ENCODE measurements around the gene DEAF1. TPM values are rescaled to one million over a fixed set of nuclear protein-coding genes. Genes with fewer than 3 reads are reported as not detected.
A peak's percentile ranks its signal among the peaks of the same experiment; 100 is the strongest.
"Not testable (repeated sequence)": the region's sequence is repeated elsewhere in the genome, so short reads cannot be mapped to it uniquely, and the experiment has no call there.

The DEAF1 gene, protein sequence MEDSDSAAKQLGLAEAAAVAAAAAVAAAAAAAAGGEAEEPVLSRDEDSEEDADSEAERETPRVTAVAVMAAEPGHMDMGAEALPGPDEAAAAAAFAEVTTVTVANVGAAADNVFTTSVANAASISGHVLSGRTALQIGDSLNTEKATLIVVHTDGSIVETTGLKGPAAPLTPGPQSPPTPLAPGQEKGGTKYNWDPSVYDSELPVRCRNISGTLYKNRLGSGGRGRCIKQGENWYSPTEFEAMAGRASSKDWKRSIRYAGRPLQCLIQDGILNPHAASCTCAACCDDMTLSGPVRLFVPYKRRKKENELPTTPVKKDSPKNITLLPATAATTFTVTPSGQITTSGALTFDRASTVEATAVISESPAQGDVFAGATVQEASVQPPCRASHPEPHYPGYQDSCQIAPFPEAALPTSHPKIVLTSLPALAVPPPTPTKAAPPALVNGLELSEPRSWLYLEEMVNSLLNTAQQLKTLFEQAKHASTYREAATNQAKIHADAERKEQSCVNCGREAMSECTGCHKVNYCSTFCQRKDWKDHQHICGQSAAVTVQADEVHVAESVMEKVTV
- 69.0 and 74.6 TPM in 2 replicates for total RNA-seq (2014; rRNA removed; shearing (Covaris generic))

DNA sequence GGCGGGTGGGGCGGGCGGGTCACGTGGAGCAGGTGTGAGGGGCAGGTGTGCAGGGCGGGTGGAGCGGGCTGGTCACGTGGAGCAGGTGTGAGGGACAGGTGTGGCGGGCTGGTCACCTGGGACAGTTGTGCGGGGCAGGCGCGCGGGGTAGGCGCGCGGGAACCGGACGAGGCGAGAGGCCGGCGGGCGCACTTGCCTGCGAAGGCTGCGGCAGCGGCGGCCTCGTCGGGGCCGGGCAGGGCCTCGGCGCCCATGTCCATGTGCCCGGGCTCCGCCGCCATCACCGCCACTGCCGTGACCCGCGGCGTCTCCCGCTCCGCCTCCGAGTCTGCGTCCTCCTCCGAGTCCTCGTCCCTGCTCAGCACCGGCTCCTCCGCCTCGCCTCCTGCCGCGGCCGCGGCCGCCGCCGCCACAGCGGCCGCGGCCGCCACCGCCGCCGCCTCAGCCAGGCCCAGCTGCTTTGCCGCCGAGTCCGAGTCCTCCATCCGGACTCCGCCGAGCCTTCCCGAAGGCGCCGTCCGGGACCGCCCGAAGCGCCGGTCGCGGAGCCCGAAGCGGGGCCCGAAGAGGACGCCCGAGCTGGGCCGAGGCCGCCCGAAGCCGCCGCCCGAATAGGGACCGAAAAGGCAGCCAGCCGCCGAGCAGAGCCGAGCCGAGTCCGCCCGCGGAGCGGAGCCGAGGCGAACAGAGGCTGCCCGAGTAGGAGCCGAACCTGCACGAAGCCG lies at the start of gene DEAF1:
Gene DEAF1 (minus strand): TSS at position 660 of the 725 bp plus-strand sequence. CDS start 175 bp downstream, at position 485.
- no peaks in the 10 kb centered on the region; the same call in 1 of the 2 replicates for H3K36me3 ChIP-seq (replicated peaks; ENCODE audit: control insufficient read depth, insufficient read depth, low read length)
- peak; percentile 98 for DNase-seq
- peak within 1 kb of the TSS; percentile 89 for H3K4me3 ChIP-seq (ENCODE audit: insufficient read depth, low read depth, low read length)
- H3K27me3 ChIP-seq (ENCODE audit: control insufficient read depth, insufficient read depth, low read length) = no peaks in the 10 kb centered on the region

DNA sequence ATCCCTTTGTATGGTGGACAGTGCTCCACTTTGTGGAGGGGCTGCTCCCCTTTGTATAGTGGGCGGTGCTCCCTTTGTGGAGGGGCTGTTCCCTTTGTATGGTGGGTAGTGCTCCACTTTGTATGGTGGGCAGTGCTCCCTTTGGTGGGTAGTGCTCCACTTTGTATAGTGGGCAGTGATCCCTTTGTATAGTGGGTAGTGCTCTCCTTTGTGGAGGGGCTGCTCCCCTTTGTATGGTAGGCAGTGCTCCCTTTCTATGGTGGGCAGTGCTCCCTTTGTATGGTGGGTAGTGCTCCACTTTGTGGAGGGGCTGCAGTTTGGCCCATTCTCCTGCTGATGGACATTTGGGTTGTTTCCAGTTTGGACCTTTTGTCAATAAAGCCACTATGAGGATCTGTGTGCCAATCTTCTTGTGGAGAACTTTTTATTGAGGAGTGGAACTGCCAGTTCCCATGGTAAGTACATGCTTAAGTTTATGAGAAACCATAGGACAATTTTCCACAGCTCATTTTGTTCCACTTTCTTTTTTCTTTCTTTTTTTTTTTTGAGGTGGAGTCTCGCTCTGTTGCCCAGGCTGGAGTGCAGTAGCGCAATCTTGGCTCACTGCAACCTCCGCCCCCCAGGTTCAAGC lies 47.7 kb upstream of the DEAF1 start:
- DNase-seq = peak; percentile 7
- no peaks in the 10 kb centered on the region for H3K36me3 ChIP-seq (replicated peaks; ENCODE audit: control insufficient read depth, insufficient read depth, low read length)
- H3K27me3 ChIP-seq (ENCODE audit: control insufficient read depth, insufficient read depth, low read length) = no peaks in the 10 kb centered on the region
- H3K4me3 ChIP-seq (ENCODE audit: insufficient read depth, low read depth, low read length) = no peak overlapping the region

DNA sequence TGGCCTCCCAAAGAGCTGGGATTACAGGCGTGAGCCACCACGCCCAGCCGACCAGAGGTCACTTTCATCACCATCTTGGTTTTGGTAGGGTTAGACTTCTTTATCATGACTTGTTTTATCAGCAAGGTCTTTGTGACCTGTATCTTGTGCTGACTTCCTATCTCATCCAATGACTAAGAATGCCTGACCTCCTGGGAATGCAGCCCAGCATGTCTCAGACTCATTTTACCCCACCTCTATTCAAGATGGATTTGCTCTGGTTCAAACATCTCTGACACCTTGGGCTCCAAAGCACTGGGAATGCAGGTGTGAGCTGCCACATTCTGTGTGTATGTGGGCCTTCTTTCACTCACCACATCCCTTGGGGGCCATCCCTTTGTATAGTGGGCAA lies 47.1 kb upstream of the DEAF1 start:
- Histone ChIP-seq H3K27me3 (ENCODE audit: control insufficient read depth, insufficient read depth, low read length) (no peaks in the 10 kb centered on the region), H3K4me3 (ENCODE audit: insufficient read depth, low read depth, low read length) (no peak overlapping the region), H3K36me3 (replicated peaks; ENCODE audit: control insufficient read depth, insufficient read depth, low read length) (no peaks in the 10 kb centered on the region)
- DNase-seq = peak; percentile 7

DNA sequence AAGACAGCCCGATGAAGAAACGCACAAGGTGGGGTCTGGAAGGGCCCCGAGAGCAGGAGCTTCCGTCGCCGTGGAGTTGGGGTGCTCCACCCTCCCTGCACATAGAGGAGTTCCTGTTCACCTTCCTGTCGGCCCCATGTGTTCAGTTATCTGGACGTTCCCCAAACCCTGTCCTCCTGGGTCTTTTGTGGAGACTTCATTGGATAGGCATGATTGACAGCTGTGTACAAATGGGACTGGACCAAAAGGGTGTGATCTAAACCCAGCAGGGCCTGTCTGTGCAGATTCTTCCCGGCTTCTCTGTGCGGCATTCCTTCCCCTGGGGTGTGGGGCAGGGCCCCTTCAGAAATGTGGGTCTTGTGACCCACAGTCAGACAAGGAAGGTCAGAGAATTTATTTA lies 42.9 kb upstream of the DEAF1 start:
- not testable (repeated sequence) for H3K36me3 ChIP-seq (replicated peaks; ENCODE audit: control insufficient read depth, insufficient read depth, low read length); H3K4me3 ChIP-seq (ENCODE audit: insufficient read depth, low read depth, low read length); DNase-seq; H3K27me3 ChIP-seq (ENCODE audit: control insufficient read depth, insufficient read depth, low read length)

DNA sequence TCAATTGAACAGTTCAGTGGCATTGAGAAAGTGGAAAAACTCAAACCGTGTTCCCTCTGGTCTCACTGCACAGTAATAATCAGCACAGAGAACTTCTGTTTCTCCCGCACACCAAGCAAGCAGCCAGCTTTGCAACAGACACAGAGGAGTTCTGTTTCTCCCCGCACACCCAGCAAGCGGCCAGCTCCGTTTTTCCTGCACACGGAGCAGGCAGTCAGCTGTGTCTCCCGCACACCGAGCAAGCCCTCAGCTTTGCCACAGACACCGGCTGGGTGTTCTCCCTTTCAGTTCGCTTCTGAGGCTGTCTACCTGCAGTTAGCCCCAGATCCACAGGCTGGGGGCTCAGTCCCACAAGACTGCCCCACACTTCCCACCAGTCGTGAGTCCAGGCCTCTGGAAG lies 42.3 kb upstream of the DEAF1 start:
- no peak for DNase-seq
- no peaks in the 10 kb centered on the region for H3K27me3 ChIP-seq (ENCODE audit: control insufficient read depth, insufficient read depth, low read length)
- H3K36me3 ChIP-seq (replicated peaks; ENCODE audit: control insufficient read depth, insufficient read depth, low read length) = no peaks in the 10 kb centered on the region
- no peak overlapping the region for H3K4me3 ChIP-seq (ENCODE audit: insufficient read depth, low read depth, low read length)

DNA sequence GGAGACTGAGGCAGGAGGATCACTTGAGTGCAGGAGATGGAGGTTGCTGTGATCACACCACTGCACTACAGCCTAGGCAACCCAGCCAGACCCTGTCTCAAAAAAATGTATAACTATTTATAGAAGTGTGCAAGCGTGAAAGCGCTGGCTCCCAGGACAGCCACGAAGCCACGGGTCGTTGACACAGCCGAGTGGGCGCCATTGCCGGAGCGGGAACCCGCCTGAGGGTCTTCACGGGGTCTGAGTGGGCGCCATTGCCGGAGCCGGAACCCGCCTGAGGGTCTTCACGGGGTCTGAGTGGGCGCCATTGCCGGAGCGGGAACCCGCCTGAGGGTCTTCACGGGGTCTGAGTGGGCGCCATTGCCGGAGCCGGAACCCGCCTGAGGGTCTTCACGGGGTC lies 39.5 kb upstream of the DEAF1 start:
- H3K27me3 ChIP-seq (ENCODE audit: control insufficient read depth, insufficient read depth, low read length); H3K36me3 ChIP-seq (replicated peaks; ENCODE audit: control insufficient read depth, insufficient read depth, low read length); DNase-seq; H3K4me3 ChIP-seq (ENCODE audit: insufficient read depth, low read depth, low read length): not testable (repeated sequence)

DNA sequence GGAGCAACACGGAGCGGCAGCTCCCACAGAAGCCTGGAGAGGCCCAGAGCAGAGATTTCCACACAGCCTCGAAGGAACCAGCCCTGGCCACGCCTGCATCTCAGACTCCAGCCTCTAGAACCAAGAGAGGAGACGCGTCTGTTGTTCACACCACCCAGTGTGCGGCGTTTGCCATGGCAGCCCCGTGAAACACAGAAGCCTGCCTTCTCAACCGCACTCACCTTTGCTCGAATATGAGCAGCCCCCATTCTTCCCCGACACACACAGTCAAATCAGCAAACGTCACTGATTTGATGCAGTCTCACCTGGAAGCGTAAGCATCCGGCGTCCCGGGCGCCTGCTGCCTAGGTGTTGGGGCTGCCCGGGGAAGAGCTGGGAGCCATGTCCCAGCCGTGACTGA lies 38.0 kb upstream of the DEAF1 start:
- H3K4me3 ChIP-seq (ENCODE audit: insufficient read depth, low read depth, low read length) = no peak overlapping the region
- peak; percentile 51 for DNase-seq
- no peaks in the 10 kb centered on the region for H3K27me3 ChIP-seq (ENCODE audit: control insufficient read depth, insufficient read depth, low read length)
- H3K36me3 ChIP-seq (replicated peaks; ENCODE audit: control insufficient read depth, insufficient read depth, low read length) = no peaks in the 10 kb centered on the region

DNA sequence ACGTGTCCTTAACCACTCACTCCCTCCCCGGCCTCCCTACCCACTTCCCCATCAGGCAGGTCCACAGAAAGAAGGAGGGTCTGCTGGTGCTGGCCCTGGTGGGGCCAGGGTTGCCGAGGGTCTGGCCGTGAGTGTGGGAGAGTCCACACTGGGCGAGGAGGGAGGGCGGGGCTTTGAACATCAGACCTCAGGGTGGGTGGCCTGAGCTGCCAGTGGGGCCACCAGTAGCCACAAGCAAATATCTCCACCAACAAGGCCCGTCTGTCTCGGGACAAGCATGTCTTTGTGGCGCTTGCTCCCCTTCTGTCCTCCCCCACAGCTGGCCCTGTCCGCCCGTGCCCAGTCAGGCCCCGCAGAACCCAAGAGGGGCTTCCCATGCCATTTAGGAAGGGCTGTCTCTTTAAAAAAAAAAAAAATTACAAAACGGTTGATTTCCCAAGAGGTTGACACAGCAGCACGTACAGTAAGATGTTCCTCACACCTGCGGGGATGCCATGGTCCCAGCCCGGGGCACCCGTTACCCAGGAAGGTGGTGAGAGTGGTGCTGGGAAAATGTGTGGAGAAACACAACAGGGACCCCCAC lies 34.6 kb upstream of the DEAF1 start:
- no peaks in the 10 kb centered on the region for H3K36me3 ChIP-seq (replicated peaks; ENCODE audit: control insufficient read depth, insufficient read depth, low read length)
- peak; percentile 58 for DNase-seq
- H3K4me3 ChIP-seq (ENCODE audit: insufficient read depth, low read depth, low read length) = no peak overlapping the region

DNA sequence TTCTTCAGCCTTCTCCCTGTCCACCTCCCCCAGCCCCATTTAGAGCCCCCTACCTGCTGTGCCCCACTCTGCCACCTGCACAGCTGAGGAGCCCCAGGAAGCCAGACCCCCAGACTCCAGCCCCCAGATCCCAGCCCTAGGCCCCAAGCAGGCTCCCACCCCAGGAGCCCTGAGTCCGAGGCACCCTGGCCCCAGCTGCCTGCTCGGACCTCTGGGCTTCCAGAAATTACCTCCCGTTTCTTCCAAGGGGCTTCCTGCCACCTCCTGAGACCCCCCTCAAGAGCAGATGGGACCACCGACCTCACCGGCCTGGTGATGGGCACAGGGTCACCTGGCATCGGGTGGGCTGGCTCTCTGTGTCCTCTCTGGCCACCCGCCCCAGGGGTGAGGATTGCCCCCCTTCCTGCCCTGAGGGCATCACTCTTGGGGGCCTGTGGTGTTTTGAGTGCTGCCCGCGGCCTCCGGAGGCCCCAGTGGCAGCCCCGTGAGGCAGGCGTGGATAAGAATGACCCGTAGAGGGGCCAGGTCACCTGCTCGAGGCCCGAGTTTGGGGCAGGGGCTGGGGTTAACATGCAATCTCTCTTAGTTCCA lies 34.0 kb upstream of the DEAF1 start:
- peak; percentile 54 for DNase-seq
- peaks cover 20% of the 10 kb centered on the region for H3K27me3 ChIP-seq (ENCODE audit: control insufficient read depth, insufficient read depth, low read length)
- H3K4me3 ChIP-seq (ENCODE audit: insufficient read depth, low read depth, low read length) = no peak overlapping the region
- H3K36me3 ChIP-seq (replicated peaks; ENCODE audit: control insufficient read depth, insufficient read depth, low read length) = no peaks in the 10 kb centered on the region

More for the DNA sequence above, 34.6 kb upstream of the DEAF1 start:
- H3K27me3 ChIP-seq (ENCODE audit: control insufficient read depth, insufficient read depth, low read length) = peaks cover 20% of the 10 kb centered on the region

DNA sequence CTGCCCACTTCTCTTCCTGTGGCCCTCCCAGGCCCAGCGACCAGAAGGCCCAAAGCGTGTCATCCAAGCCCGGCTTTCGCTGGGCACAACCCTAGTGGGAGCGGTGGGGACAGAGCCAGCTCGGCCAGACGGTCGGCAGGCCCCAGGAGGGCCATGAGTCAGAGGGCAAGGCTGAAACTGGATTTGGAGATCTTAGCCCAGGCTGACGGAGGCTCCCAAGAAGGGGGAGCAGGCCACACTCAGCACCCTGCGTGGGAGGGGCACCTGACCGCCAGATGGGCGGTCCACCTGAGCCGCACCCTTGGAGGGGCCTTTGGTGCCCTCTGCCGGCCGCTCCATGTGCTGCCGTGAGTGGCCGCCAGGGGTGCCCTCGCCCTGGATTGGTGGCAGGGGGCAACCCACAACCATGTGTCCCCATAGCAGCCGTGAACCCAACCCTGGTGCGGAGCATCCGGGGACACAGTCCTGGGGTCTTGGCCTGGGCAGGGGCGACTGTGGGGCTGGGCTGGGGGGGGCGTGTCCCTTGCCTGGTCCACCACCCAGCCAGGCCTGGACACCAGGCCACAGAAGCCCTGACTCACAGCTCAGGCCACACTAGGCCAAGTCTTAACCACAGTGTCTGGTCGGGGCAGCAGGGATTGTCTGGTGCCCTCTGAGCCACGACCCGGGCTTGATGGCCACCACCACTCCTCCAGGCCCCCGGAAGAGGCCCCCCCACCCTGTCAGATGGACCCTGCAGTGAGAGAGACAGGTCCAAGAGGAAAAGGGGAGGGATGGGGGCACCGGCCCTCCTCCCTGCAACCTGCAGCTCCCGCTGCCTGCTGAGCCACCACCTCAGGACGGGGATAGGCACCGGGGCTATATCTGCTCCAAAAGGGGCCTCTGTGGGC lies 33.1 kb upstream of the DEAF1 start:
- peak; percentile 98 for DNase-seq
- H3K27me3 ChIP-seq (ENCODE audit: control insufficient read depth, insufficient read depth, low read length) = peaks cover 20% of the 10 kb centered on the region
- no peaks in the 10 kb centered on the region for H3K36me3 ChIP-seq (replicated peaks; ENCODE audit: control insufficient read depth, insufficient read depth, low read length)
- H3K4me3 ChIP-seq (ENCODE audit: insufficient read depth, low read depth, low read length) = no peak overlapping the region

DNA sequence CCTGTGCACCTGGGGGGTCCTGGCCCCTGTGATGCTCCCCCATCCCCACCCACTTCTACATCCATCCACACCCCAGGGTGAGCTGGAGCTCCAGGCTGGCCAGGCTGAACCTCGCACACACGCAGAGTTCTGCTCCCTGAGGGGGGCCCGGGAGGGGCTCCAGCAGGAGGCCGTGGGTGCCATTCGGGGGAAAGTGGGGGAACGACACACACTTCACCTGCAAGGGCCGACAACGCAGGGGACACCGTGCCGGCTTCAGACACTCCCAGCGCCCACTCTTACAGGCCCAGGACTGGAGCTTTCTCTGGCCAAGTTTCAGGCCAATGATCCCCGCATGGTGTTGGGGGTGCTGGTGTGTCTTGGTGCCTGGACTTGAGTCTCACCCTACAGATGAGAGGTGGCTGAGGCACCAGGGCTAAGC lies 32.3 kb upstream of the DEAF1 start:
- Histone ChIP-seq H3K36me3 (replicated peaks; ENCODE audit: control insufficient read depth, insufficient read depth, low read length) (no peaks in the 10 kb centered on the region), H3K4me3 (ENCODE audit: insufficient read depth, low read depth, low read length) (no peak overlapping the region), H3K27me3 (ENCODE audit: control insufficient read depth, insufficient read depth, low read length) (peaks cover 20% of the 10 kb centered on the region)
- DNase-seq = no peak

DNA sequence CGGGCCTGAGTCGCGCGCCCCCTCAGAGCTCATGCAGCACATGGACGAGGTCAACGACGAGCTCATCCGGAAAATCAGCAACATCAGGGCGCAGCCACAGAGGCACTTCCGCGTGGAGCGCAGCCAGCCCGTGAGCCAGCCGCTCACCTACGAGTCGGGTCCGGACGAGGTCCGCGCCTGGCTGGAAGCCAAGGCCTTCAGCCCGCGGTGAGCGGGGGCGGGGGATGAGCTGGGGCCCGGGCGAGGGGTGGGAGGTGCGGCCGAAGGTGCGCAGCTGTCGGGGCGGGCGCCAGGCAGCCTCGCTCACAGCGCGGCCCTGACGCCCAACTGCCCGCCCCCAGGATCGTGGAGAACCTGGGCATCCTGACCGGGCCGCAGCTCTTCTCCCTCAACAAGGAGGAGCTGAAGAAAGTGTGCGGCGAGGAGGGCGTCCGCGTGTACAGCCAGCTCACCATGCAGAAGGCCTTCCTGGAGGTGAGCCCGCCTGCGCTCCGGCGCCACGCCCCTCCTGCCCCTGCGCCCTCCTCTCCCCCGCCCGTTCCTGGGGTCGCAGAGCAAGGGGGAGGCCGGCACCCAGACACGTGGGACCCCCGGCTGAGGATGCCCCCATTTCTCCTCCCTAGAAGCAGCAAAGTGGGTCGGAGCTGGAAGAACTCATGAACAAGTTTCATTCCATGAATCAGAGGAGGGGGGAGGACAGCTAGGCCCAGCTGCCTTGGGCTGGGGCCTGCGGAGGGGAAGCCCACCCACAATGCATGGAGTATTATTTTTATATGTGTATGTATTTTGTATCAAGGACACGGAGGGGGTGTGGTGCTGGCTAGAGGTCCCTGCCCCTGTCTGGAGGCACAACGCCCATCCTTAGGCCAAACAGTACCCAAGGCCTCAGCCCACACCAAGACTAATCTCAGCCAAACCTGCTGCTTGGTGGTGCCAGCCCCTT lies 31.5 kb upstream of the DEAF1 start:
- H3K36me3 ChIP-seq (replicated peaks; ENCODE audit: control insufficient read depth, insufficient read depth, low read length) = no peaks in the 10 kb centered on the region
- DNase-seq = peak; percentile 90
- H3K4me3 ChIP-seq (ENCODE audit: insufficient read depth, low read depth, low read length) = peak overlapping the region; percentile 50
- H3K27me3 ChIP-seq (ENCODE audit: control insufficient read depth, insufficient read depth, low read length) = peaks cover 21% of the 10 kb centered on the region

All from H7 (cell line).